Colonic mucosa (tissue), 4 donors: ENCODE measurements around the gene SRCAP. TPM values are rescaled to one million over a fixed set of nuclear protein-coding genes. Genes with fewer than 3 reads are reported as not detected.

Experiments used
- DNase-seq: peaks from one replicate; pipeline ENCODE4 v3.0.0-alpha.2; 2020
- H3K27ac ChIP-seq: fragments of 200-600 bp; one replicate; pipeline ENCODE4 v1.8.0; 2021
- H3K27me3 ChIP-seq: fragments of 200-600 bp; one replicate; pipeline ENCODE4 v1.8.0; 2021
- H3K36me3 ChIP-seq: fragments of 200-600 bp; one replicate; pipeline ENCODE4 v1.8.0; 2021
- H3K4me1 ChIP-seq: fragments of 200-600 bp; one replicate; pipeline ENCODE4 v1.8.0; 2021; ENCODE audit warnings: mild to moderate bottlenecking
- H3K4me3 ChIP-seq: fragments of 200-600 bp; one replicate; pipeline ENCODE4 v1.8.0; 2021
- H3K9ac ChIP-seq, 2 donors: one replicate each; pipeline ENCODE4 v1.7.0; 2013; ENCODE audit warnings: control low read depth in 2 of 2, low read depth in 2 of 2, low read length in 2 of 2
- H3K9me3 ChIP-seq: fragments of 200-600 bp; one replicate; pipeline ENCODE4 v1.8.0; 2021
- intact Hi-C: fragments of 100-400 bp; cut with DNase I; formaldehyde crosslinking; loops from one replicate; pipeline ENCODE4 v1.14.1; 2022
- total RNA-seq, 2 donors: library from RNA; stranded (reverse); fragmentation: NEBNext Ultra II Directional in 1 of 2; extraction: Animal tissue kit (Norgen Biotek cat#: 25700) in 1 of 2; gene quantifications; one replicate each; pipeline ENCODE4 v1.2.1, GENCODE V29; 2021
- TF ChIP-seq, protein P1 (sequence below): fragments of 200-600 bp; IDR thresholded peaks from one replicate; pipeline ENCODE4 v1.8.0; 2022; ENCODE audit warnings: antibody characterized with exemption, mild to moderate bottlenecking
- donor health status: healthy.
- donor health status: DM: no; HTN: no; CAD: no.
- donor health status: DM: no; HTN: no; CAD: no.

Gene SRCAP
- total RNA-seq, 2 donors from 2014 or later: 44.0 to 79.3 TPM

DNA sequence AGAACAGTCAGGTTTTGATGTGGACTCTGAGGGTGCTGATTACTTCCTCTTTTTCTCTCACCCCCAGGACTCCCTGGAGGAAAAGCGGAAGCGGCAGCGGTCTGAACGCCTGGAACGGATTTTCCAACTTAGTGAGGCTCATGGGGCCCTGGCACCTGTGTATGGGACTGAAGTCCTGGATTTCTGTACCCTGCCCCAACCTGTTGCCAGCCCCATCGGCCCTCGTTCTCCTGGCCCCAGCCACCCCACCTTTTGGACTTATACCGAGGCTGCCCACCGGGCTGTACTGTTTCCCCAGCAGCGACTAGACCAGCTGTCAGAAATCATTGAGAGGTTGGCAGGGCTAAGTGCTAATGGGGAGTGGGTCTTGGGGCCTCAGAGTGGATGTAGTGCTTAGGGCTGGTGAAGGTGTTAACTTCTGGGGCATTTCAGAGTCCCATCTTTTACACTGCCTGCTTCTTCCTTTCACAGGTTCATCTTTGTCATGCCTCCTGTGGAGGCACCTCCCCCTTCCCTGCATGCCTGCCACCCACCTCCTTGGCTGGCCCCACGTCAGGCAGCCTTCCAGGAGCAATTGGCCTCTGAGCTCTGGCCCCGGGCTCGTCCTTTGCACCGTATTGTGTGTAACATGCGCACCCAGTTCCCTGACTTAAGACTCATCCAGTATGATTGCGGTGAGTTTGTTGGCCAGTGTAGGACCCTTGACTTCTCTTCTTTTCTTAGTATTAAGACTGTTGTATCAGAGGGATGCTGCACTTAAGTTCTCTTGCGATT lies 30.1 kb downstream of the SRCAP start:
- intact Hi-C loops: no loop called here

DNA sequence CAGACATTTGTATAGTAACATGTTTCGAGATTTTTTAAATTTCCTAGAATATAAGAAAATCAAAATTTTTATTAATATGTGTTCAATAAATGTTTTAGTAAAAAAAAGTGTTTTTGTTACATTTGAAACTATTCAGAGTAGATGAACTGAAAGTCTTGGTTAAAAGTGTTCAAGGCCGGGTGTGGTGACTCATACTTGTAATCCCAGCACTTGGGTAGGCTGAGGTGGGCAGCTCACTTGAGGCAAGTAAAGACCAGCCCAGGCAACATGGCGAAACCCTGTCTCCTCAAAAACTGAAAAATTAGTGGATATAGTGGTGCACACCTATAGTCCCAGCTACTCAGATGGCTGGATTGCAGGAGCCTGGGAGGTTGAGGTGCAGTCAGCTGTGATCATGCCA lies 32.4 kb downstream of the SRCAP start:
- H3K27me3 ChIP-seq: no peaks in the 10 kb centered on the region
- no peak overlapping the region for H3K27ac ChIP-seq
- no peaks in the 10 kb centered on the region for H3K4me1 ChIP-seq
- H3K4me3 ChIP-seq: no peak overlapping the region
- no peak overlapping the region for H3K9ac ChIP-seq
- intact Hi-C loops: no loop called here
- H3K36me3 ChIP-seq: peaks cover 30% of the 10 kb centered on the region
- TF ChIP-seq, protein P1, sequence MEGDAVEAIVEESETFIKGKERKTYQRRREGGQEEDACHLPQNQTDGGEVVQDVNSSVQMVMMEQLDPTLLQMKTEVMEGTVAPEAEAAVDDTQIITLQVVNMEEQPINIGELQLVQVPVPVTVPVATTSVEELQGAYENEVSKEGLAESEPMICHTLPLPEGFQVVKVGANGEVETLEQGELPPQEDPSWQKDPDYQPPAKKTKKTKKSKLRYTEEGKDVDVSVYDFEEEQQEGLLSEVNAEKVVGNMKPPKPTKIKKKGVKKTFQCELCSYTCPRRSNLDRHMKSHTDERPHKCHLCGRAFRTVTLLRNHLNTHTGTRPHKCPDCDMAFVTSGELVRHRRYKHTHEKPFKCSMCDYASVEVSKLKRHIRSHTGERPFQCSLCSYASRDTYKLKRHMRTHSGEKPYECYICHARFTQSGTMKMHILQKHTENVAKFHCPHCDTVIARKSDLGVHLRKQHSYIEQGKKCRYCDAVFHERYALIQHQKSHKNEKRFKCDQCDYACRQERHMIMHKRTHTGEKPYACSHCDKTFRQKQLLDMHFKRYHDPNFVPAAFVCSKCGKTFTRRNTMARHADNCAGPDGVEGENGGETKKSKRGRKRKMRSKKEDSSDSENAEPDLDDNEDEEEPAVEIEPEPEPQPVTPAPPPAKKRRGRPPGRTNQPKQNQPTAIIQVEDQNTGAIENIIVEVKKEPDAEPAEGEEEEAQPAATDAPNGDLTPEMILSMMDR: no peak
- DNase-seq: no peak
- no peaks in the 10 kb centered on the region for H3K9me3 ChIP-seq

More for the DNA sequence above, 30.1 kb downstream of the SRCAP start:
- H3K4me3 ChIP-seq: no peak overlapping the region
- H3K27ac ChIP-seq: peak overlapping the region; percentile 28
- peak overlapping the region in 1 of 2 donors; percentile 34 for H3K9ac ChIP-seq
- no peaks in the 10 kb centered on the region for H3K9me3 ChIP-seq
- no peaks in the 10 kb centered on the region for H3K27me3 ChIP-seq
- H3K36me3 ChIP-seq: peaks cover 23% of the 10 kb centered on the region
- peak; percentile 84 for DNase-seq
- no peaks in the 10 kb centered on the region for H3K4me1 ChIP-seq
- TF ChIP-seq, protein P1: no peak

DNA sequence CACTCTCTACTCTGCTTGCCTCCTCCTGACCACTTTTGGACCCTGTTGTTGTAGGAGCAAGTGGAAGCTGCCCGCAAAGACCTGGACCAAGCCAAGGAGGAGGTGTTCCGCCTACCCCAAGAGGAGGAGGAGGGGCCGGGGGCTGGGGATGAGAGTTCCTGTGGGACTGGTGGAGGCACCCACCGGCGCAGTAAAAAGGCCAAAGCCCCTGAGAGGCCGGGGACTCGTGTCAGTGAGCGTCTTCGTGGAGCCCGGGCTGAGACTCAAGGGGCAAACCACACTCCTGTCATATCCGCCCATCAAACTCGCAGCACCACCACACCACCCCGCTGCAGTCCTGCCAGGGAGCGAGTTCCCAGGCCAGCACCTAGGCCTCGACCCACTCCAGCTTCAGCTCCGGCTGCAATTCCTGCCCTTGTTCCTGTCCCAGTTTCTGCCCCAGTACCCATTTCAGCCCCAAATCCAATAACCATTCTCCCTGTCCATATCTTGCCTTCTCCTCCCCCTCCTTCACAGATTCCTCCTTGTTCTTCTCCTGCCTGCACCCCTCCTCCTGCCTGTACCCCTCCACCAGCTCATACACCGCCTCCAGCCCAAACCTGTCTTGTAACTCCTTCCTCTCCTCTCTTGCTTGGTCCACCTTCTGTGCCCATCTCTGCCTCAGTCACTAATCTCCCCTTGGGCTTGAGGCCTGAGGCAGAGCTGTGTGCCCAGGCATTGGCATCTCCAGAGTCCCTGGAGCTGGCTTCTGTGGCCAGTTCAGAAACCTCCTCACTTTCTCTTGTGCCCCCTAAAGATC lies 38.2 kb downstream of the SRCAP start:
- H3K27ac ChIP-seq: no peak overlapping the region
- DNase-seq: no peak

DNA sequence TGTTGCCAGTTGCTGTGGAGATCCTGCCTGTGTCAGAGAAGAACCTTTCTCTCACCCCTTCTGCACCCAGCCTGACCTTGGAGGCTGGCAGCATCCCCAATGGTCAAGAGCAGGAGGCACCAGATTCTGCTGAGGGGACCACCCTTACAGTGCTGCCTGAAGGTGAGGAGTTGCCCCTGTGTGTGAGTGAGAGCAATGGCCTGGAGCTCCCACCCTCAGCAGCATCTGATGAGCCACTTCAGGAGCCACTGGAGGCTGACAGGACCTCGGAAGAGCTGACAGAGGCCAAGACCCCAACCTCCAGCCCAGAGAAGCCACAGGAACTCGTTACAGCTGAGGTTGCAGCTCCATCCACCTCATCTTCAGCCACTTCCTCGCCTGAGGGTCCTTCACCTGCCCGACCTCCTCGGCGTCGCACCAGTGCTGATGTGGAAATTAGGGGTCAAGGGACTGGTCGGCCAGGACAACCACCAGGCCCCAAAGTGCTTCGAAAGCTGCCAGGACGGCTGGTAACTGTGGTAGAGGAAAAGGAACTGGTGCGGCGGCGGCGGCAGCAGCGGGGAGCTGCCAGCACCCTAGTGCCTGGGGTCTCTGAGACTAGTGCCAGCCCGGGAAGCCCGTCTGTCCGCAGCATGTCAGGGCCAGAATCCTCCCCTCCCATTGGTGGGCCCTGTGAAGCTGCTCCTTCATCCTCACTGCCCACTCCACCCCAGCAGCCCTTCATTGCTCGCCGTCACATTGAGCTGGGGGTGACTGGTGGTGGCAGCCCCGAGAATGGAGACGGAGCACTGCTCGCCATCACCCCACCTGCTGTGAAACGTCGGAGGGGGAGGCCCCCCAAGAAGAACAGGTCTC lies 39.0 kb downstream of the SRCAP start:
- no peak for DNase-seq
- no peaks in the 10 kb centered on the region for H3K27me3 ChIP-seq
- TF ChIP-seq, protein P1: no peak
- intact Hi-C loops: no loop called here
- no peak overlapping the region for H3K9ac ChIP-seq
- H3K27ac ChIP-seq: no peak overlapping the region
- no peaks in the 10 kb centered on the region for H3K9me3 ChIP-seq
- peaks cover 40% of the 10 kb centered on the region for H3K36me3 ChIP-seq
- H3K4me1 ChIP-seq: peaks cover 8% of the 10 kb centered on the region
- no peak overlapping the region for H3K4me3 ChIP-seq

More for the DNA sequence above, 38.2 kb downstream of the SRCAP start:
- H3K27me3 ChIP-seq: no peaks in the 10 kb centered on the region
- peaks cover 47% of the 10 kb centered on the region for H3K36me3 ChIP-seq
- H3K4me1 ChIP-seq: peaks cover 8% of the 10 kb centered on the region
- H3K9me3 ChIP-seq: no peaks in the 10 kb centered on the region
- H3K4me3 ChIP-seq: no peak overlapping the region
- TF ChIP-seq, protein P1: no peak
- intact Hi-C loops: no loop called here
- H3K9ac ChIP-seq: no peak overlapping the region
